ENCODE data around the gene SLCO3A1.

Gene SLCO3A1

GRCh38 chr15:92011611-92012367, 158.3 kb downstream of the SLCO3A1 start:
- peak; percentile 28 for DNase-seq

- DNase-seq = no peak
Observed at GRCh38 chr15:92012368-92012629, 158.8 kb downstream of the SLCO3A1 start.

- no peak for DNase-seq
Observed at GRCh38 chr15:92012881-92013280, 159.4 kb downstream of the SLCO3A1 start.

GRCh38 chr15:92014281-92015030, 160.9 kb downstream of the SLCO3A1 start:
- no peak for DNase-seq

- no peak for DNase-seq
Observed at GRCh38 chr15:92017882-92018534, 164.5 kb downstream of the SLCO3A1 start.

- no peak for DNase-seq
Observed at GRCh38 chr15:92018535-92019239, 165.2 kb downstream of the SLCO3A1 start.

GRCh38 chr15:92019706-92020105, 166.2 kb downstream of the SLCO3A1 start:
- no peak for DNase-seq

- no peak for DNase-seq
Observed at GRCh38 chr15:92020207-92020606, 166.7 kb downstream of the SLCO3A1 start.

GRCh38 chr15:92020804-92021203, 167.3 kb downstream of the SLCO3A1 start:
- DNase-seq = no peak

- DNase-seq = no peak
Observed at GRCh38 chr15:92021792-92022191, 168.3 kb downstream of the SLCO3A1 start.

GRCh38 chr15:92023965-92024364, 170.5 kb downstream of the SLCO3A1 start:
- no peak for DNase-seq

- no peak for DNase-seq
Observed at GRCh38 chr15:92025706-92026270, 172.3 kb downstream of the SLCO3A1 start.

- no peak for DNase-seq
Observed at GRCh38 chr15:92028389-92028724, 174.8 kb downstream of the SLCO3A1 start.

- DNase-seq = no peak
Observed at GRCh38 chr15:92029767-92030166, 176.3 kb downstream of the SLCO3A1 start.

GRCh38 chr15:92033314-92033713, 179.8 kb downstream of the SLCO3A1 start:
- DNase-seq = no peak

- DNase-seq = no peak
Observed at GRCh38 chr15:92033723-92034122, 180.2 kb downstream of the SLCO3A1 start.

- no peak for DNase-seq
Observed at GRCh38 chr15:92034227-92034626, 180.7 kb downstream of the SLCO3A1 start.

- DNase-seq = no peak
Observed at GRCh38 chr15:92035551-92035950, 182.0 kb downstream of the SLCO3A1 start.

GRCh38 chr15:92035961-92036360, 182.5 kb downstream of the SLCO3A1 start:
- DNase-seq = no peak

- no peak for DNase-seq
Observed at GRCh38 chr15:92037491-92037890, 184.0 kb downstream of the SLCO3A1 start.

- no peak for DNase-seq
Observed at GRCh38 chr15:92040350-92040749, 186.8 kb downstream of the SLCO3A1 start.

- no peak for DNase-seq
Observed at GRCh38 chr15:92041371-92041770, 187.9 kb downstream of the SLCO3A1 start.

- DNase-seq = no peak
Observed at GRCh38 chr15:92043283-92043682, 189.8 kb downstream of the SLCO3A1 start.

Measured in NCI-H2029 treated with DMSO at 0.1 percent for 48 hours (cell line).